Loucy (cell line): ENCODE measurements around the gene ZDHHC20.

Experiments
- H2AFZ ChIP-seq: fragments of 200-600 bp; sonication (generic); 2 replicates; pipeline ENCODE4 v1.6.0; 2016; ENCODE audit warnings: antibody characterized with exemption, mild to moderate bottlenecking, low read length, moderate library complexity
- H3F3A ChIP-seq: fragments of 200-600 bp; 2 replicates; pipeline ENCODE4 v1.6.0; 2016; ENCODE audit warnings: antibody characterized with exemption, low read depth, mild to moderate bottlenecking
- H3K27me3 ChIP-seq: fragments of 200-600 bp; sonication (generic); 2 replicates; pipeline ENCODE4 v1.6.1; 2014; ENCODE audit warnings: low read length, mild to moderate bottlenecking; ENCODE audit not compliant: insufficient read depth, poor library complexity, severe bottlenecking
- H3K36me3 ChIP-seq: fragments of 200-600 bp; sonication (generic); 2 replicates; pipeline ENCODE4 v1.6.1; 2016; ENCODE audit warnings: low read length; ENCODE audit not compliant: insufficient read depth
- H3K4me1 ChIP-seq: fragments of 200-600 bp; sonication (generic); 2 replicates; pipeline ENCODE4 v1.5.1; 2014; ENCODE audit warnings: low read length, mild to moderate bottlenecking; ENCODE audit not compliant: insufficient read depth, poor library complexity, severe bottlenecking
- H3K4me2 ChIP-seq: fragments of 200-600 bp; sonication (generic); 2 replicates; pipeline ENCODE4 v1.6.0; 2014; ENCODE audit warnings: antibody characterized with exemption, low read length, low read depth, mild to moderate bottlenecking; ENCODE audit not compliant: poor library complexity, severe bottlenecking
- H3K4me3 ChIP-seq: fragments of 200-600 bp; sonication (generic); 2 replicates; pipeline ENCODE4 v1.5.1; 2014; ENCODE audit warnings: low read length, mild to moderate bottlenecking, mixed read lengths; ENCODE audit not compliant: poor library complexity, severe bottlenecking
- H3K79me2 ChIP-seq: fragments of 200-600 bp; sonication (generic); 2 replicates; pipeline ENCODE4 v1.6.1; 2014; ENCODE audit warnings: low read length; ENCODE audit not compliant: insufficient read depth
- H3K9ac ChIP-seq: fragments of 200-600 bp; sonication (generic); 2 replicates; pipeline ENCODE4 v1.6.0; 2014; ENCODE audit warnings: mild to moderate bottlenecking, low read depth, low read length, moderate library complexity; ENCODE audit not compliant: poor library complexity, severe bottlenecking
- H3K9me2 ChIP-seq: fragments of 200-600 bp; sonication (generic); replicated peaks from 2 replicates; pipeline ENCODE4 v1.6.1; 2016; ENCODE audit warnings: low read depth, low read length, mixed read lengths
- H3K9me3 ChIP-seq: fragments of 200-600 bp; sonication (generic); 2 replicates; pipeline ENCODE4 v1.6.1; 2014; ENCODE audit warnings: mild to moderate bottlenecking, antibody characterized with exemption, low read length, low read depth; ENCODE audit not compliant: insufficient read depth
- H4K20me1 ChIP-seq: fragments of 200-600 bp; sonication (generic); 2 replicates; pipeline ENCODE4 v1.6.0; 2014; ENCODE audit warnings: antibody characterized with exemption, low read length, mild to moderate bottlenecking; ENCODE audit not compliant: insufficient read depth, poor library complexity, severe bottlenecking
- CTCF ChIP-seq: fragments of 200-600 bp; sonication (generic); conservative IDR thresholded peaks from 2 replicates; pipeline ENCODE4 v1.5.1; 2014; ENCODE audit warnings: mild to moderate bottlenecking, antibody characterized with exemption, low read length
- EZH2phosphoT487 ChIP-seq: fragments of 200-600 bp; IDR thresholded peaks from 2 replicates; pipeline ENCODE4 v1.6.1; 2018; ENCODE audit warnings: antibody characterized with exemption, mild to moderate bottlenecking, moderate library complexity, borderline replicate concordance

Gene ZDHHC20

GRCh38 chr13:21458813-21459701 lies at the start of gene ZDHHC20:
ZDHHC20 (minus strand) TSS chr13:21459303; CDS start chr13:21459171, 132 bp downstream.
- Histone ChIP-seq H3K4me1 (peaks cover 32% of the 10 kb centered on the region), H3K27me3 (no peaks in the 10 kb centered on the region), H3F3A (no peaks in the 10 kb centered on the region), H3K4me2 (peak within 1 kb of the TSS; percentile 89), H4K20me1 (peaks cover 42% of the 10 kb centered on the region), H3K9me2 (no peaks in the 10 kb centered on the region), H3K9me3 (no peaks in the 10 kb centered on the region), H2AFZ (peak within 1 kb of the TSS; percentile 91), H3K4me3 (peak within 1 kb of the TSS; percentile 81), H3K9ac (peak within 1 kb of the TSS; percentile 87), H3K79me2 (peaks cover 54% of the 10 kb centered on the region), H3K36me3 (no peaks in the 10 kb centered on the region)
- TF ChIP-seq EZH2phosphoT487 = no peak
- TF ChIP-seq CTCF = no peak

- Histone ChIP-seq H3K4me3 (no peak overlapping the region), H3K4me2 (no peak overlapping the region), H3F3A (no peaks in the 10 kb centered on the region), H4K20me1 (no peaks in the 10 kb centered on the region), H3K27me3 (no peaks in the 10 kb centered on the region), H3K4me1 (no peaks in the 10 kb centered on the region), H3K79me2 (no peaks in the 10 kb centered on the region), H3K9me2 (no peaks in the 10 kb centered on the region), H3K9me3 (no peaks in the 10 kb centered on the region), H2AFZ (no peak overlapping the region), H3K9ac (no peak overlapping the region), H3K36me3 (peaks cover 35% of the 10 kb centered on the region; the same call in 1 of the 2 replicates)
- TF ChIP-seq CTCF (no peak), EZH2phosphoT487 (no peak)
Observed at GRCh38 chr13:21504379-21504778, 45.3 kb upstream of the ZDHHC20 start.

GRCh38 chr13:21501686-21502085 lies 42.6 kb upstream of the ZDHHC20 start:
- Histone ChIP-seq H2AFZ (no peak overlapping the region), H3K27me3 (no peaks in the 10 kb centered on the region), H3K4me2 (no peak overlapping the region), H3K36me3 (peaks cover 23% of the 10 kb centered on the region; the same call in 1 of the 2 replicates), H3K79me2 (no peaks in the 10 kb centered on the region), H3K9me3 (no peaks in the 10 kb centered on the region), H3K9me2 (no peaks in the 10 kb centered on the region), H3K4me1 (no peaks in the 10 kb centered on the region), H3F3A (no peaks in the 10 kb centered on the region), H3K9ac (no peak overlapping the region), H3K4me3 (no peak overlapping the region), H4K20me1 (no peaks in the 10 kb centered on the region)
- no peak for TF ChIP-seq EZH2phosphoT487
- TF ChIP-seq CTCF = peak; percentile 38; the same call in 1 of the 2 replicates
